WTC11 (cell line): ENCODE measurements around the gene CAMK2B. TPM values are rescaled to one million over a fixed set of nuclear protein-coding genes. Genes with fewer than 3 reads are reported as not detected.

ENCODE experiments used
- ATAC-seq: fragments of 200-7000 bp; cut with Tn5 transposase; 2 replicates; pipeline ENCODE4 v1.10.0; 2021; ENCODE audit warnings: mild to moderate bottlenecking, moderate library complexity
- CTCF ChIA-PET: fragments of 300-600 bp; sonication (Branson Sonifier 250); formaldehyde crosslinking; loops from one replicate; lab custom pipeline; 2021; ENCODE audit warnings: antibody characterized with exemption; lab: Charles Lee
- POLR2A ChIA-PET: fragments of 350-600 bp; sonication (Branson Sonifier 250); formaldehyde crosslinking; loops from one replicate; lab custom pipeline; 2021; ENCODE audit warnings: antibody characterized with exemption; lab: Charles Lee
- DNase-seq: peaks from one replicate; pipeline ENCODE4 v3.0.0; 2021; ENCODE audit warnings: low spot score
- H3K27ac Mint-ChIP-seq: 2 replicates; pipeline ENCODE4 v1.8.0; 2021; ENCODE audit warnings: mixed read lengths
- H3K27me3 Mint-ChIP-seq: 2 replicates; pipeline ENCODE4 v1.8.0; 2021; ENCODE audit warnings: low read depth, mild to moderate bottlenecking, moderate library complexity, mixed read lengths
- H3K36me3 Mint-ChIP-seq: 2 replicates; pipeline ENCODE4 v1.8.0; 2021; ENCODE audit warnings: mixed read lengths
- H3K4me1 Mint-ChIP-seq: 2 replicates; pipeline ENCODE4 v1.8.0; 2022; ENCODE audit warnings: mixed read lengths
- H3K4me3 Mint-ChIP-seq: 2 replicates; pipeline ENCODE4 v1.8.0; 2021; ENCODE audit warnings: mild to moderate bottlenecking, moderate library complexity, mixed read lengths
- H3K9me3 Mint-ChIP-seq: 2 replicates; pipeline ENCODE4 v1.8.0; 2021; ENCODE audit warnings: mixed read lengths
- ATF6 ChIP-seq: sonication (generic); formaldehyde crosslinking; IDR thresholded peaks from 2 replicates; pipeline ENCODE4 v1.8.1; 2023; ENCODE audit warnings: mild to moderate bottlenecking, missing genetic modification reagents
- FOXK1 ChIP-seq: sonication (generic); formaldehyde crosslinking; IDR thresholded peaks from 2 replicates; pipeline ENCODE4 v1.8.0; 2022; ENCODE audit warnings: mild to moderate bottlenecking, moderate library complexity, missing genetic modification reagents
- JAZF1 ChIP-seq: fragments of 250-450 bp; sonication (Bioruptor Pico); IDR thresholded peaks from 2 replicates; pipeline ENCODE4 v1.9.0; 2021; ENCODE audit warnings: moderate library complexity, mild to moderate bottlenecking, inconsistent platforms
- KAT7 ChIP-seq: sonication (generic); formaldehyde crosslinking; IDR thresholded peaks from 2 replicates; pipeline ENCODE4 v1.8.1; 2023; ENCODE audit warnings: missing genetic modification reagents, mild to moderate bottlenecking, borderline replicate concordance
- MXD4 ChIP-seq: fragments of 250-450 bp; sonication (Bioruptor Pico); IDR thresholded peaks from 2 replicates; pipeline ENCODE4 v1.8.0; 2021; ENCODE audit warnings: mild to moderate bottlenecking, moderate library complexity, borderline replicate concordance
- NFYB ChIP-seq: sonication (generic); formaldehyde crosslinking; conservative IDR thresholded peaks from 2 replicates; pipeline ENCODE4 v1.8.0; 2022; ENCODE audit warnings: low read depth, missing genetic modification reagents
- RELA ChIP-seq: sonication (generic); formaldehyde crosslinking; IDR thresholded peaks from 2 replicates; pipeline ENCODE4 v1.8.1; 2022; ENCODE audit warnings: missing genetic modification reagents, mild to moderate bottlenecking, borderline replicate concordance
- USF2 ChIP-seq: sonication (generic); formaldehyde crosslinking; IDR thresholded peaks from 2 replicates; pipeline ENCODE4 v1.8.1; 2023; ENCODE audit warnings: mild to moderate bottlenecking, missing genetic modification reagents, moderate library complexity
- ZBTB21 ChIP-seq: sonication (generic); formaldehyde crosslinking; IDR thresholded peaks from 2 replicates; pipeline ENCODE4 v1.8.1; 2023; ENCODE audit warnings: mild to moderate bottlenecking, missing genetic modification reagents, borderline replicate concordance
- ZNF219 ChIP-seq: sonication (generic); formaldehyde crosslinking; IDR thresholded peaks from 2 replicates; pipeline ENCODE4 v1.8.0; 2023; ENCODE audit warnings: missing genetic modification reagents, mild to moderate bottlenecking, borderline replicate concordance
- ZNF425 ChIP-seq: fragments of 250-450 bp; sonication (Bioruptor Pico); conservative IDR thresholded peaks from 2 replicates; pipeline ENCODE4 v1.9.0; 2021; ENCODE audit warnings: mild to moderate bottlenecking
- total RNA-seq: library from RNA; stranded (reverse); gene quantifications from 3 replicates; pipeline ENCODE4 v1.2.3, GENCODE V29; 2021
- TF ChIP-seq, protein P1 (sequence below): fragments of 250-450 bp; sonication (Bioruptor Pico); IDR thresholded peaks from 2 replicates; pipeline ENCODE4 v1.8.0; 2021; ENCODE audit warnings: mild to moderate bottlenecking
- TF ChIP-seq, protein P2 (sequence below): fragments of 200-600 bp; IDR thresholded peaks from 2 replicates; pipeline ENCODE4 v1.8.0; 2022; ENCODE audit warnings: antibody characterized with exemption

Gene CAMK2B
- total RNA-seq, 1 experiment from 2014 or later: 0.44 TPM

DNA sequence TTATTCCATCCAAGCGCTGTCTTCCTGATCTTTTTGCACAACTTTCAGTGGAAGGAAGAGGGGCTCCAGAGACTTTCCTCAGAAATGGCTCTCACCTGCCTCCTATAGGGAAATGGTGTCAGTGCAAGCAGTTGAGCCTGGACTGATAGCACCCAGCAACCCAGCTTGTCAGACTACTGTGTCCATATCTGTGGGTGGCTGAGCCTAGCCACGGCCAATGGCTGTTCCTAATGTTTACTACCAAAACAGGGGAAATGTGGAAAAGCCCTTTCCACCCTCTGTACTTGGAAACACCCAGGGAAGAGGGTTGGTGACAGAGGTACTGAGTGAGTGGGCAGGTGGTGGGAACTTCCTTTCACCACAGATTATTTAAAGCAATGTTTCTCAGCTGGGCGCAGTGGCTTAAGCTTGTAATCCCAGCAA, 128.9 kb downstream of the CAMK2B start:
- no peaks in the 10 kb centered on the region for H3K36me3 Mint-ChIP-seq
- CTCF ChIA-PET: interaction anchor here (0.6 to 4.0 kb wide), 21 partner anchors 9 to 177 kb away, joined by 3 to 24 read pairs (median 4); partner anchors contain the start of genes AEBP1 and PGAM2
- peaks cover 23% of the 10 kb centered on the region for H3K27me3 Mint-ChIP-seq

GRCh38 chr7:44195889-44196288, 129.5 kb downstream of the CAMK2B start:
- DNase-seq: no peak
- no peaks in the 10 kb centered on the region for H3K4me1 Mint-ChIP-seq
- peaks cover 23% of the 10 kb centered on the region for H3K27me3 Mint-ChIP-seq
- POLR2A ChIA-PET: no interaction called here
- TF ChIP-seq ZBTB21 (CRISPR knock-in tag) (no peak), MXD4 (CRISPR knock-in tag) (no peak), ZNF219 (CRISPR knock-in tag) (no peak), NFYB (no peak), KAT7 (CRISPR knock-in tag) (no peak), ATF6 (CRISPR knock-in tag) (no peak), USF2 (no peak), FOXK1 (no peak)
- TF ChIP-seq, protein P1, sequence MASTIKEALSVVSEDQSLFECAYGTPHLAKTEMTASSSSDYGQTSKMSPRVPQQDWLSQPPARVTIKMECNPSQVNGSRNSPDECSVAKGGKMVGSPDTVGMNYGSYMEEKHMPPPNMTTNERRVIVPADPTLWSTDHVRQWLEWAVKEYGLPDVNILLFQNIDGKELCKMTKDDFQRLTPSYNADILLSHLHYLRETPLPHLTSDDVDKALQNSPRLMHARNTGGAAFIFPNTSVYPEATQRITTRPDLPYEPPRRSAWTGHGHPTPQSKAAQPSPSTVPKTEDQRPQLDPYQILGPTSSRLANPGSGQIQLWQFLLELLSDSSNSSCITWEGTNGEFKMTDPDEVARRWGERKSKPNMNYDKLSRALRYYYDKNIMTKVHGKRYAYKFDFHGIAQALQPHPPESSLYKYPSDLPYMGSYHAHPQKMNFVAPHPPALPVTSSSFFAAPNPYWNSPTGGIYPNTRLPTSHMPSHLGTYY (CRISPR knock-in tag): no peak
- TF ChIP-seq, all 79 proteins: peak for 0
- H3K27ac Mint-ChIP-seq: no peak overlapping the region
- no peaks in the 10 kb centered on the region for H3K36me3 Mint-ChIP-seq
- ATAC-seq: no peak
- H3K4me3 Mint-ChIP-seq: no peak overlapping the region
- peaks cover 11% of the 10 kb centered on the region for H3K9me3 Mint-ChIP-seq
- CTCF ChIA-PET: interaction anchor here (0.9 to 4.0 kb wide), 13 partner anchors 19 to 176 kb away, joined by 3 to 24 read pairs (median 4); partner anchors contain the start of gene AEBP1

More for the DNA sequence above, 128.9 kb downstream of the CAMK2B start:
- no peak overlapping the region for H3K27ac Mint-ChIP-seq
- peak; percentile 57 for DNase-seq
- H3K4me1 Mint-ChIP-seq: peaks cover under 1% of the 10 kb centered on the region
- TF ChIP-seq ZNF425 (CRISPR knock-in tag) (no peak), JAZF1 (no peak), RELA (CRISPR knock-in tag) (no peak)
- TF ChIP-seq, protein P2, sequence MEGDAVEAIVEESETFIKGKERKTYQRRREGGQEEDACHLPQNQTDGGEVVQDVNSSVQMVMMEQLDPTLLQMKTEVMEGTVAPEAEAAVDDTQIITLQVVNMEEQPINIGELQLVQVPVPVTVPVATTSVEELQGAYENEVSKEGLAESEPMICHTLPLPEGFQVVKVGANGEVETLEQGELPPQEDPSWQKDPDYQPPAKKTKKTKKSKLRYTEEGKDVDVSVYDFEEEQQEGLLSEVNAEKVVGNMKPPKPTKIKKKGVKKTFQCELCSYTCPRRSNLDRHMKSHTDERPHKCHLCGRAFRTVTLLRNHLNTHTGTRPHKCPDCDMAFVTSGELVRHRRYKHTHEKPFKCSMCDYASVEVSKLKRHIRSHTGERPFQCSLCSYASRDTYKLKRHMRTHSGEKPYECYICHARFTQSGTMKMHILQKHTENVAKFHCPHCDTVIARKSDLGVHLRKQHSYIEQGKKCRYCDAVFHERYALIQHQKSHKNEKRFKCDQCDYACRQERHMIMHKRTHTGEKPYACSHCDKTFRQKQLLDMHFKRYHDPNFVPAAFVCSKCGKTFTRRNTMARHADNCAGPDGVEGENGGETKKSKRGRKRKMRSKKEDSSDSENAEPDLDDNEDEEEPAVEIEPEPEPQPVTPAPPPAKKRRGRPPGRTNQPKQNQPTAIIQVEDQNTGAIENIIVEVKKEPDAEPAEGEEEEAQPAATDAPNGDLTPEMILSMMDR: peak; percentile 49; the same call in 1 of the 2 replicates
- TF ChIP-seq, all 79 proteins: peak for 1
- H3K4me3 Mint-ChIP-seq: no peak overlapping the region
- POLR2A ChIA-PET: no interaction called here
- ATAC-seq: peak; percentile 78
- peaks cover 11% of the 10 kb centered on the region for H3K9me3 Mint-ChIP-seq
